ENCODE measurements around the gene FCER2.

FCER2 gene

DNA sequence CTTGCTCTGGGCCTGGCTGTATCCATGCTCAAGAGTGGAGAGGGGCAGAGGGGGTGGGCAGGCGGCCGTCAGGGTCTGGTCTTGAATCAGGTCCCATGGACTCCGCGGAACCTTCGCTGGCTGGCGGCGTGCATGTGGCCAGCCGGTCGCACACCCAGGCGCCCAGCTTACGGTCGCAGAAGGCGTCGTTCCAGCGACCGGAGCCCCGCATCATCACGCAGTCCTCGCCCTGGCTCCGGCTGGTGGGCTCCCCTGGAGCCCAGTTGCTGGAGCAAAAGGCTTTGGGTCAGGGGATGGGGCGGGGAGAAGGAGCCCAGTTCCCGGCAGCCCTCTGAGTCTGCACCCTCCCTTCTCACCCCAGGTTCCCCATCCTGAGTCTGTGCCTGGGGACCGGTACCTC is 12.8 kb downstream of the FCER2 start:
- no peaks in the 10 kb centered on the region for H3K36me3 ChIP-seq (ENCODE audit: insufficient read depth, low read length)
- H3K9ac ChIP-seq (ENCODE audit: low read depth, low read length), result no peak overlapping the region
- DNase-seq (no peak), ATAC-seq (ENCODE audit: insufficient read depth, low read depth) (no peak)
- H2AFZ ChIP-seq (ENCODE audit: low read depth, low read length), result no peak overlapping the region
- H3K4me3 ChIP-seq (ENCODE audit: low read depth in 1 of 2, low read length in 2 of 2), result no peak overlapping the region
- no peaks in the 10 kb centered on the region for H3K9me3 ChIP-seq (ENCODE audit: insufficient read depth, low read length, severe bottlenecking)
- no peaks in the 10 kb centered on the region for H3K27me3 ChIP-seq (ENCODE audit: insufficient read depth, low read length, poor library complexity)
- TF ChIP-seq, protein P1, sequence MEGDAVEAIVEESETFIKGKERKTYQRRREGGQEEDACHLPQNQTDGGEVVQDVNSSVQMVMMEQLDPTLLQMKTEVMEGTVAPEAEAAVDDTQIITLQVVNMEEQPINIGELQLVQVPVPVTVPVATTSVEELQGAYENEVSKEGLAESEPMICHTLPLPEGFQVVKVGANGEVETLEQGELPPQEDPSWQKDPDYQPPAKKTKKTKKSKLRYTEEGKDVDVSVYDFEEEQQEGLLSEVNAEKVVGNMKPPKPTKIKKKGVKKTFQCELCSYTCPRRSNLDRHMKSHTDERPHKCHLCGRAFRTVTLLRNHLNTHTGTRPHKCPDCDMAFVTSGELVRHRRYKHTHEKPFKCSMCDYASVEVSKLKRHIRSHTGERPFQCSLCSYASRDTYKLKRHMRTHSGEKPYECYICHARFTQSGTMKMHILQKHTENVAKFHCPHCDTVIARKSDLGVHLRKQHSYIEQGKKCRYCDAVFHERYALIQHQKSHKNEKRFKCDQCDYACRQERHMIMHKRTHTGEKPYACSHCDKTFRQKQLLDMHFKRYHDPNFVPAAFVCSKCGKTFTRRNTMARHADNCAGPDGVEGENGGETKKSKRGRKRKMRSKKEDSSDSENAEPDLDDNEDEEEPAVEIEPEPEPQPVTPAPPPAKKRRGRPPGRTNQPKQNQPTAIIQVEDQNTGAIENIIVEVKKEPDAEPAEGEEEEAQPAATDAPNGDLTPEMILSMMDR (IDR thresholded peaks at IDR 0.05; ENCODE audit: borderline replicate concordance, extremely low read depth, low read length, poor library complexity, severe bottlenecking), result no peak
- TF ChIP-seq EZH2 (IDR thresholded peaks at IDR 0.05; ENCODE audit: borderline replicate concordance, low read depth, low read length, severe bottlenecking), result no peak
- no peaks in the 10 kb centered on the region for H3K79me2 ChIP-seq (ENCODE audit: insufficient read depth, low read length)
- H4K20me1 ChIP-seq (ENCODE audit: insufficient read depth, low read length), result peaks cover 8% of the 10 kb centered on the region; the same call in 1 of the 2 replicates
- H3K4me1 ChIP-seq (ENCODE audit: insufficient read depth, low read length), result no peaks in the 10 kb centered on the region
- H3K27ac ChIP-seq (ENCODE audit: low read length), result no peak overlapping the region
- H3K4me2 ChIP-seq (ENCODE audit: insufficient read depth, low read length), result no peak overlapping the region

DNA sequence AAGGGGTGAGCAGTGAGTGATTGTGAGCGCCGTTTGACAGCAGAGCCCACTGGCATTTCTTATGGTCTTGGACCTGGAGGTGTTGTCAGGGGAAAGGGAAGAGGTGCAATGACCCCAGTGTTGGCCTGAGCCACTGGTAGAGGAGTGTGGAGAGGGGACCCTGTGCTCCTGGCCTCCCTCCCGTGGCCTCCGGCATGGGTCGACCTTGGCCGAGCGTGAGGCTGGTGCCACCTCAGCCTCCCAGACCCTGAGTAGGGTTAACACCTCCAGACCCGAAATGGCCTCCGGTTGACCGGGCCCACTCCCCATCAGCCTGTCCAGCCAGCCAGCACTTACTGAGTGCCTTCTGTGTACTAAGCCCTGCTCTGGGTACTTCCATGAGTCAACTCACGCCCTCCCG is 14.8 kb downstream of the FCER2 start:
- no peaks in the 10 kb centered on the region for H3K27me3 ChIP-seq (ENCODE audit: insufficient read depth, low read length, poor library complexity)
- H4K20me1 ChIP-seq (ENCODE audit: insufficient read depth, low read length), result peaks cover 14% of the 10 kb centered on the region
- TF ChIP-seq, protein P1 (IDR thresholded peaks at IDR 0.05; ENCODE audit: borderline replicate concordance, extremely low read depth, low read length, poor library complexity, severe bottlenecking), result no peak
- TF ChIP-seq EZH2 (IDR thresholded peaks at IDR 0.05; ENCODE audit: borderline replicate concordance, low read depth, low read length, severe bottlenecking), result no peak

DNA sequence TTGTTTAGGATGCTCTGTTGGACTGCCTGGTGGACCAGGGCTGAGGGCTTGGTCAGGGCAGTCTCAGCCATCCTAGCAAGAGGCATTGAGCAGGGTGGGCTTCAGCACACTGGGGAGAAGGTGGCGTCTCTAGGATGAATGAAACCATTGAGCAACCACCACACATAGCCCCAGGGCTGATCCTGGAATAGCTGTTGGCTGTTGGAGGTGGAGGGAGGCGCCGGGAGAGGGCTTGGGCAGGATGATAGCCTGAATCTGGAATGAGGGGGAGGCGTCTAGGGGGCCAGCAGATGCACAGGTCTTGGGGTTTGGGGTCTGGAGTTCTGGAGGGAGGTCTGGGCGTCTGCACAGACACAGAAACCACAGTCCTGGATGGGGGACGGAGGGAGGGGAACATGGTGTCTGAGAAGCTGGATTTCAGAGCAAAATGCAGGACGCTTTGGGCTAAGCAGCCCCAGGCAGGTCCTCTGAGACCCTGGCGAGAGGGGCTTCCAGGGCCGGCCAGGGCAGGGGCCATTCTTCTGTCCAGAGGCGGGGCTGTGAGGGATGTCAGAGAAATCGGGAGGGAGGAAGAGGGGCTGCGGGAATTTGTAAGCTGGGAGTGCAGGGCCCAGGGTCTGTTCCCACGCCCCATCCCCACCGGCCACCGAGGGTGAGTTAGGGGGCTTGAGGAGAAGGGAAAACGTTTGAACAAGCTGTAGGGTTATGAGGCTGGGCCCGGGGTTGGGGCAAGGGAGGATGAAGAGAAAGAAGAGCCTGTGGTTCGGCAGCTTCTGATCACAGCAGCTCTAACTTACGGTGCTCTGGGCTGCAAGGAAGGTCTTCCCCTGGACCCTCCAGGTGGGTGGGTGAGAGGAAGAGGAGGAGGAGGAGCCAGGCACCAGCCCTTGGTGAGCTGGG is 16.1 kb downstream of the FCER2 start:
- H3K27me3 ChIP-seq (ENCODE audit: insufficient read depth, low read length, poor library complexity), result no peaks in the 10 kb centered on the region
- no peak overlapping the region for H3K27ac ChIP-seq (ENCODE audit: low read length)
- H3K4me2 ChIP-seq (ENCODE audit: insufficient read depth, low read length), result no peak overlapping the region
- peaks cover 22% of the 10 kb centered on the region for H3K36me3 ChIP-seq (ENCODE audit: insufficient read depth, low read length)
- peaks cover 15% of the 10 kb centered on the region for H3K4me1 ChIP-seq (ENCODE audit: insufficient read depth, low read length)
- DNase-seq (no peak), ATAC-seq (ENCODE audit: insufficient read depth, low read depth) (no peak)
- no peaks in the 10 kb centered on the region for H3K9me3 ChIP-seq (ENCODE audit: insufficient read depth, low read length, severe bottlenecking)
- no peak for TF ChIP-seq EZH2 (IDR thresholded peaks at IDR 0.05; ENCODE audit: borderline replicate concordance, low read depth, low read length, severe bottlenecking)
- TF ChIP-seq, protein P1 (IDR thresholded peaks at IDR 0.05; ENCODE audit: borderline replicate concordance, extremely low read depth, low read length, poor library complexity, severe bottlenecking), result no peak
- H2AFZ ChIP-seq (ENCODE audit: low read depth, low read length), result no peak overlapping the region
- peaks cover 22% of the 10 kb centered on the region for H4K20me1 ChIP-seq (ENCODE audit: insufficient read depth, low read length)
- H3K9ac ChIP-seq (ENCODE audit: low read depth, low read length), result no peak overlapping the region
- no peak overlapping the region for H3K4me3 ChIP-seq (ENCODE audit: low read depth in 1 of 2, low read length in 2 of 2)
- peaks cover 25% of the 10 kb centered on the region for H3K79me2 ChIP-seq (ENCODE audit: insufficient read depth, low read length)

More for the DNA sequence above, 14.8 kb downstream of the FCER2 start:
- Histone ChIP-seq H2AFZ (ENCODE audit: low read depth, low read length) (no peak overlapping the region), H3K4me1 (ENCODE audit: insufficient read depth, low read length) (peaks cover 5% of the 10 kb centered on the region), H3K4me2 (ENCODE audit: insufficient read depth, low read length) (no peak overlapping the region), H3K9me3 (ENCODE audit: insufficient read depth, low read length, severe bottlenecking) (no peaks in the 10 kb centered on the region), H3K9ac (ENCODE audit: low read depth, low read length) (no peak overlapping the region), H3K27ac (ENCODE audit: low read length) (no peak overlapping the region), H3K4me3 (ENCODE audit: low read depth in 1 of 2, low read length in 2 of 2) (no peak overlapping the region), H3K79me2 (ENCODE audit: insufficient read depth, low read length) (peaks cover 11% of the 10 kb centered on the region), H3K36me3 (ENCODE audit: insufficient read depth, low read length) (peaks cover 17% of the 10 kb centered on the region)
- no peak for ATAC-seq (ENCODE audit: insufficient read depth, low read depth)
- DNase-seq, result no peak
